Kidney (tissue), 14 donors: ENCODE results near the gene KCNS3. TPM values are rescaled to one million over a fixed set of nuclear protein-coding genes. Genes with fewer than 3 reads are reported as not detected.

Source experiments
- DNase-seq, 5 donors: peaks; one replicate each; pipeline ENCODE4 v3.0.0-alpha.2; 2013 to 2020
- FAIRE-seq: peaks from 2 replicates; lab custom pipeline; 2012; peaks lifted over from hg19 to GRCh38; lab: Jason Lieb, UNC
- H3K27ac ChIP-seq, 2 donors: one replicate each; pipeline ENCODE4 v1.7.0; 2013; ENCODE audit warnings: low read depth in 2 of 2, low read length in 2 of 2, inconsistent platforms in 1 of 2
- H3K27me3 ChIP-seq: one replicate; pipeline ENCODE4 v1.7.1; 2013; ENCODE audit warnings: low read length, inconsistent platforms; ENCODE audit not compliant: control insufficient read depth, insufficient read depth
- H3K36me3 ChIP-seq, 3 donors: one replicate each; pipeline versions ENCODE4 v1.7.0 to v1.7.1; 2013; ENCODE audit warnings: low read length in 3 of 3, control low read depth in 1 of 3, inconsistent platforms in 1 of 3; ENCODE audit not compliant: insufficient read depth in 3 of 3, control insufficient read depth in 2 of 3
- H3K4me1 ChIP-seq, 3 donors: one replicate each; pipeline versions ENCODE4 v1.7.0 to v1.7.1; 2013; ENCODE audit warnings: low read length in 3 of 3, inconsistent platforms in 1 of 3, low read depth in 1 of 3; ENCODE audit not compliant: control insufficient read depth in 2 of 3, insufficient read depth in 2 of 3
- H3K4me3 ChIP-seq, 3 donors: one replicate each; pipeline versions ENCODE4 v1.7.0 to v1.8.1; 2013; ENCODE audit warnings: low read length in 3 of 3, control low read depth in 1 of 3, inconsistent platforms in 1 of 3
- H3K9ac ChIP-seq, 3 donors: one replicate each; pipeline versions ENCODE4 v1.7.0 to v1.7.1; 2013; ENCODE audit warnings: low read length in 3 of 3, control low read depth in 1 of 3, inconsistent platforms in 1 of 3
- H3K9me3 ChIP-seq, 3 donors: one replicate each; pipeline versions ENCODE4 v1.7.0 to v1.7.1; 2013; ENCODE audit warnings: low read length in 3 of 3, control low read depth in 1 of 3, inconsistent platforms in 1 of 3; ENCODE audit not compliant: control insufficient read depth in 2 of 3, insufficient read depth in 1 of 3
- intact Hi-C: fragments of 100-400 bp; cut with DNase I; formaldehyde crosslinking; loops from one replicate; pipeline ENCODE4 v1.11.1; 2022
- polyA plus RNA-seq: library from polyadenylated mRNA; stranded (reverse); fragments of 350-450 nt; fragmentation: Illumina TruSeq; extraction: RNeasy Lipid Tissue Mini Kit (QIAGEN cat#74804); gene quantifications from one replicate; pipeline ENCODE4 v1.2.3, GENCODE V29; 2014; ENCODE audit warnings: low read depth, low replicate concordance; ENCODE audit not compliant: insufficient read depth
- total RNA-seq: library from RNA; stranded (reverse); fragmentation: NEBNext Ultra II Directional; extraction: Animal tissue kit (Norgen Biotek cat#: 25700); gene quantifications from one replicate; pipeline ENCODE4 v1.2.1, GENCODE V29; 2021
- TF ChIP-seq, protein P1 (sequence below): IDR thresholded peaks from 3 replicates; pipeline ENCODE4 v1.5.1; 2012; ENCODE audit warnings: mild to moderate bottlenecking, moderate library complexity, borderline replicate concordance; ENCODE audit not compliant: insufficient read depth; ENCODE audit errors: extremely low read depth
- donor health status: control.
- donor health status: control.
- donor health status: control.
- donor health status: control.
- donor health status: control.
- donor health status: DM: yes; HTN: yes; CAD: no.
- donor health status: Normal renal cell carcinoma (clear cell type).

The KCNS3 gene
- total and polyA plus RNA-seq, 2 donors from 2014 or later = 4.4 to 7.3 TPM

DNA sequence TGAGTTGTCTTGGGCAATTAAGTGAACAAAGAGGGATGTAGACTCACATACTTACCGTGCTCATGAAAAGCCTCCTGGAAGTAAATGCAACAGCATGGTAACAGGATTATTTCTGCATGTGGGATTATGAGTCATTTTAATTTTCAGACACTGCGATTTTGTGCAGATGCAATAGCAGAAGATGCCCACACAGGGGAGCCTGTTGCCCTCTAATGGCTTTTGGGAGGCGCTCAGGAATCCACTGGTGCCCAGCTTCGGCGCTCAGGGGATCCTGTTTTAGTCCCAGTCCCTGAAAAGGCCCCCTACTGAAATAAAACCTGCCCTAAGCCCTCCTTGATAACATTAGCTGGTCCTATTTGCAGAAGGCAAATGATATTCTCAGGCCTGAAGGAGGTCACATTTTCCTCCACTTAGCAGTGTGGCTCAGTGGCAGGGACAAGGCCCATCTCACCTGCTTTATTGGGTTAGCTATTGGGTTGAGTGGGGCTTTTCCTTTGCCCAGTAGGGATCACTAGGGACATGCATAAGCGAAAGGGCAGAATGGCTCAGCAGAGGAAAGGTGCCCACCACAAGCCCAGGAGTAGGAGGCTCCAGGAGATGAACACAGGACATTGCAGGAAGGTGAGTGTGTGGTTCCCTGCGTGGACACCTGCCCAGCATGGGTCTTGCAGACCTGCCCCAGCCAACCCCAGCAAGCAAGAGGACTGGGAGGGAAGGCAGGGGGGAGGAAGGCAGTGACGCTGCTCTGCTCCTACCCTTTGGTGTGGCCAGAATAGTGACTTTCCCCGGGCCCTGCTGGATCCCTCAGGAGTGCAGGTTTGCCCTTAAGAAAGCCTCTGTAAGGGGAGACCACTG is 26.5 kb upstream of the KCNS3 start:
- Histone ChIP-seq H3K36me3 (no peaks in the 10 kb centered on the region), H3K4me3 (no peak overlapping the region), H3K27me3 (no peaks in the 10 kb centered on the region), H3K27ac (no peak overlapping the region), H3K9ac (no peak overlapping the region), H3K9me3 (no peaks in the 10 kb centered on the region), H3K4me1 (no peaks in the 10 kb centered on the region)
- DNase-seq = peak; percentile 41 to 71 (median 54)
- intact Hi-C loops = loop anchor here (10.0 kb wide), 1 partner anchor 523 kb away; no protein-coding TSS in a partner anchor
- FAIRE-seq = no peak
- TF ChIP-seq, protein P1, sequence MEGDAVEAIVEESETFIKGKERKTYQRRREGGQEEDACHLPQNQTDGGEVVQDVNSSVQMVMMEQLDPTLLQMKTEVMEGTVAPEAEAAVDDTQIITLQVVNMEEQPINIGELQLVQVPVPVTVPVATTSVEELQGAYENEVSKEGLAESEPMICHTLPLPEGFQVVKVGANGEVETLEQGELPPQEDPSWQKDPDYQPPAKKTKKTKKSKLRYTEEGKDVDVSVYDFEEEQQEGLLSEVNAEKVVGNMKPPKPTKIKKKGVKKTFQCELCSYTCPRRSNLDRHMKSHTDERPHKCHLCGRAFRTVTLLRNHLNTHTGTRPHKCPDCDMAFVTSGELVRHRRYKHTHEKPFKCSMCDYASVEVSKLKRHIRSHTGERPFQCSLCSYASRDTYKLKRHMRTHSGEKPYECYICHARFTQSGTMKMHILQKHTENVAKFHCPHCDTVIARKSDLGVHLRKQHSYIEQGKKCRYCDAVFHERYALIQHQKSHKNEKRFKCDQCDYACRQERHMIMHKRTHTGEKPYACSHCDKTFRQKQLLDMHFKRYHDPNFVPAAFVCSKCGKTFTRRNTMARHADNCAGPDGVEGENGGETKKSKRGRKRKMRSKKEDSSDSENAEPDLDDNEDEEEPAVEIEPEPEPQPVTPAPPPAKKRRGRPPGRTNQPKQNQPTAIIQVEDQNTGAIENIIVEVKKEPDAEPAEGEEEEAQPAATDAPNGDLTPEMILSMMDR = peak; percentile 89

DNA sequence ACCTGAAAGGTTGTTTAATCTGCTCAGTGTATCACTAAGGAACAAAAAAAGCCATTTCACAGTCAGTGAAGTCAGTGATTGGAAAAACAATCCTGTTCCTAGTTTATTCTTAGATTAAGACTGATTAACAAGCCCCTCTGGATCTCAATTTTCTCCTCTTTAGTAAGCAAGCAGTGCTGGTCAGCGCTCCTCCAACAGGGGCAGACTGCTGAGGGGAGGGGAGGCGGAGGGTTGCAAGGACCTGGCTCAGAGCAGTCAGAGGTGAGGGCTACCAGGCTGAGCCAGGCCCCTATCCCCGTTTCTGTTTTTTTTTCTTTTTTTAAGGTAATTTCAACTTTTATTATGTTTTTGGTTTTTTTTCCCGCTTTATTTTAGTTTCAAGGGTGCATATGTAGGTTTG is 24.7 kb upstream of the KCNS3 start:
- Histone ChIP-seq H3K27me3 (no peaks in the 10 kb centered on the region), H3K4me3 (no peak overlapping the region), H3K9me3 (no peaks in the 10 kb centered on the region), H3K4me1 (no peaks in the 10 kb centered on the region), H3K9ac (no peak overlapping the region), H3K27ac (no peak overlapping the region), H3K36me3 (no peaks in the 10 kb centered on the region)
- TF ChIP-seq, protein P1 = no peak
- FAIRE-seq (no peak), DNase-seq (peak in 1 of 5 donors; percentile 21)
- intact Hi-C loops = loop anchor here (10.0 kb wide), 1 partner anchor 521 kb away; no protein-coding TSS in a partner anchor

- no peaks in the 10 kb centered on the region for H3K27me3 ChIP-seq
- H3K36me3 ChIP-seq = no peaks in the 10 kb centered on the region
- H3K27ac ChIP-seq = no peak overlapping the region
- DNase-seq = no peak
- H3K4me3 ChIP-seq = no peak overlapping the region
- no peaks in the 10 kb centered on the region for H3K9me3 ChIP-seq
- intact Hi-C loops = loop anchor here (10.0 kb wide), 1 partner anchor 518 kb away; no protein-coding TSS in a partner anchor
- TF ChIP-seq, protein P1 = no peak
- no peaks in the 10 kb centered on the region for H3K4me1 ChIP-seq
- FAIRE-seq = no peak
- H3K9ac ChIP-seq = no peak overlapping the region
Observed at GRCh38 chr2:17857021-17857420, 21.4 kb upstream of the KCNS3 start.
